ENCODE data around the gene HNRNPF.

The HNRNPF gene

DNA sequence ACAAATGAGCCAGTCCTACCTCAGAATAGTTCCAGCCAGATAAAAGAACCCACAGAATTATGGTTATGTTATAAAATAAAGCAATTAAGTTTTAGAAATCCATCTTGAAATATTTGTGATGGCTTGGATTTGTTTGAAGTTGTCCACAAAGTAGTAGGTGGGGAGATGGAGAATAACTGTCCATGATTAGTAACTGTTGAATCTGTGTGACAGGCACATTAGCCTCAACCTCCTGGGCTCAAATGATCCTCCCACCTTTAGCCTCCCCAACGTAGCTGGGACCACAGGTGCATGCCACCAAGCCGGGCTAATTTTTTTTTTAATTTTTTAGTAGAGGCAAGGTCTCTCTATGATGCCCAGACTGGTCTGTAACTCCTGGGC lies 10.1 kb downstream of the HNRNPF start:
- no peak for TF ChIP-seq ESRRG (CRISPR knock-in tag; IDR thresholded peaks at IDR 0.05)
- TF ChIP-seq GLIS3 (CRISPR knock-in tag; IDR thresholded peaks at IDR 0.05) = no peak
- no peak for TF ChIP-seq ISL1 (CRISPR knock-in tag; IDR thresholded peaks at IDR 0.05)
- TF ChIP-seq ARNTL (CRISPR knock-in tag; IDR thresholded peaks at IDR 0.05; ENCODE audit: borderline replicate concordance, low read depth) = no peak
- TF ChIP-seq RARB (CRISPR knock-in tag; IDR thresholded peaks at IDR 0.05) = no peak
- TF ChIP-seq PPARA (CRISPR knock-in tag; IDR thresholded peaks at IDR 0.05; ENCODE audit: borderline replicate concordance) = no peak
- TF ChIP-seq, protein P1, sequence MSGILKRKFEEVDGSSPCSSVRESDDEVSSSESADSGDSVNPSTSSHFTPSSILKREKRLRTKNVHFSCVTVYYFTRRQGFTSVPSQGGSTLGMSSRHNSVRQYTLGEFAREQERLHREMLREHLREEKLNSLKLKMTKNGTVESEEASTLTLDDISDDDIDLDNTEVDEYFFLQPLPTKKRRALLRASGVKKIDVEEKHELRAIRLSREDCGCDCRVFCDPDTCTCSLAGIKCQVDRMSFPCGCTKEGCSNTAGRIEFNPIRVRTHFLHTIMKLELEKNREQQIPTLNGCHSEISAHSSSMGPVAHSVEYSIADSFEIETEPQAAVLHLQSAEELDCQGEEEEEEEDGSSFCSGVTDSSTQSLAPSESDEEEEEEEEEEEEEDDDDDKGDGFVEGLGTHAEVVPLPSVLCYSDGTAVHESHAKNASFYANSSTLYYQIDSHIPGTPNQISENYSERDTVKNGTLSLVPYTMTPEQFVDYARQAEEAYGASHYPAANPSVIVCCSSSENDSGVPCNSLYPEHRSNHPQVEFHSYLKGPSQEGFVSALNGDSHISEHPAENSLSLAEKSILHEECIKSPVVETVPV (CRISPR knock-in tag; IDR thresholded peaks at IDR 0.05) = no peak
- no peak for TF ChIP-seq TCF4 (CRISPR knock-in tag; IDR thresholded peaks at IDR 0.05; ENCODE audit: borderline replicate concordance)

DNA sequence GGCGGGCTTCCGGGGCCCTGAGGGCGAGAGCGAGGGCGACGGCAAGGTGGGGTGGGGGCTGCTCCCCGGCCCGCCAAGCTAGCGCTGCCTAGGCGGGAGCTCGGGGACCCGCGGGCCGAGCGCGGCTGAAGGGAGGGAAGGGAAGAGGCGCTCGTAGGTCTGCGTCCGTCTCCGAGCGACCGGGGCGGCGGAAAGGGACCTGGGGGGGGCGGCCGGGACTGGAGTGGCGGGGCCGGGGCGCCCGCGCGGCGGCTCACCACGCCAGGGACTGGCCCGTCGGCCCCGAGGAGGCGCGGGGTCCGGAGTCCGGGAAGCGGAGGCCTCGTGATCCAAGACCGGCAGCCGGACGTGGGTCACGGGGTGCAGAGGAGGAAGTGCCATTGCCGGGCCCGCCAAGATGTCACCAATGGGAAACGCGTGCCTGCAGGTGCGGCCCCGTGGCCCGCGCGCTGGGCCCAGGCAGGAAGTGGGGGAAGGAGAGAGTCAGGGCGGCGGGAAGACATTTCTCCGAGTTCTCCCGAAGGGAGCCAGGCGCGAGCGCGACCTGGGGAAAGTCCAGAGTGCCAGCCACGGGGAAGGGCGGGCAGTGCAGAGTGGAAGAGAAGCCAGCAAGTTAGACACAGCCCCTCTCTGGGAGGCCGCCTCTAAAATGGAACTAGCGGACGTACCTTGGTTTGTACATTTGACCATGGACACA lies 11.9 kb downstream of the HNRNPF start:
- ATAC-seq = peak; percentile 71
- TF ChIP-seq, protein P2, sequence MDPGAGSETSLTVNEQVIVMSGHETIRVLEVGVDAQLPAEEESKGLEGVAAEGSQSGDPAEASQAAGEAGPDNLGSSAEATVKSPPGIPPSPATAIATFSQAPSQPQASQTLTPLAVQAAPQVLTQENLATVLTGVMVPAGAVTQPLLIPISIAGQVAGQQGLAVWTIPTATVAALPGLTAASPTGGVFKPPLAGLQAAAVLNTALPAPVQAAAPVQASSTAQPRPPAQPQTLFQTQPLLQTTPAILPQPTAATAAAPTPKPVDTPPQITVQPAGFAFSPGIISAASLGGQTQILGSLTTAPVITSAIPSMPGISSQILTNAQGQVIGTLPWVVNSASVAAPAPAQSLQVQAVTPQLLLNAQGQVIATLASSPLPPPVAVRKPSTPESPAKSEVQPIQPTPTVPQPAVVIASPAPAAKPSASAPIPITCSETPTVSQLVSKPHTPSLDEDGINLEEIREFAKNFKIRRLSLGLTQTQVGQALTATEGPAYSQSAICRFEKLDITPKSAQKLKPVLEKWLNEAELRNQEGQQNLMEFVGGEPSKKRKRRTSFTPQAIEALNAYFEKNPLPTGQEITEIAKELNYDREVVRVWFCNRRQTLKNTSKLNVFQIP (CRISPR knock-in tag; IDR thresholded peaks at IDR 0.05; ENCODE audit: borderline replicate concordance, low read depth) = no peak
- no peak for TF ChIP-seq ZFP30 (CRISPR knock-in tag; IDR thresholded peaks at IDR 0.05)
- 0 out of 2 replicates have a peak, but pooled peaks have one; percentile 33 for TF ChIP-seq SNAI2 (CRISPR knock-in tag; IDR thresholded peaks at IDR 0.05)
- TF ChIP-seq, protein P3, sequence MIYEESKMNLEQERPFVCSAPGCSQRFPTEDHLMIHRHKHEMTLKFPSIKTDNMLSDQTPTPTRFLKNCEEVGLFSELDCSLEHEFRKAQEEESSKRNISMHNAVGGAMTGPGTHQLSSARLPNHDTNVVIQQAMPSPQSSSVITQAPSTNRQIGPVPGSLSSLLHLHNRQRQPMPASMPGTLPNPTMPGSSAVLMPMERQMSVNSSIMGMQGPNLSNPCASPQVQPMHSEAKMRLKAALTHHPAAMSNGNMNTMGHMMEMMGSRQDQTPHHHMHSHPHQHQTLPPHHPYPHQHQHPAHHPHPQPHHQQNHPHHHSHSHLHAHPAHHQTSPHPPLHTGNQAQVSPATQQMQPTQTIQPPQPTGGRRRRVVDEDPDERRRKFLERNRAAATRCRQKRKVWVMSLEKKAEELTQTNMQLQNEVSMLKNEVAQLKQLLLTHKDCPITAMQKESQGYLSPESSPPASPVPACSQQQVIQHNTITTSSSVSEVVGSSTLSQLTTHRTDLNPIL (CRISPR knock-in tag; IDR thresholded peaks at IDR 0.05; ENCODE audit: low read depth) = 0 out of 2 replicates have a peak, but pooled peaks have one; percentile 20
- TF ChIP-seq ARNTL (CRISPR knock-in tag; IDR thresholded peaks at IDR 0.05; ENCODE audit: borderline replicate concordance, low read depth) = no peak

More for the DNA sequence above, 10.1 kb downstream of the HNRNPF start:
- no peak for ATAC-seq

DNA sequence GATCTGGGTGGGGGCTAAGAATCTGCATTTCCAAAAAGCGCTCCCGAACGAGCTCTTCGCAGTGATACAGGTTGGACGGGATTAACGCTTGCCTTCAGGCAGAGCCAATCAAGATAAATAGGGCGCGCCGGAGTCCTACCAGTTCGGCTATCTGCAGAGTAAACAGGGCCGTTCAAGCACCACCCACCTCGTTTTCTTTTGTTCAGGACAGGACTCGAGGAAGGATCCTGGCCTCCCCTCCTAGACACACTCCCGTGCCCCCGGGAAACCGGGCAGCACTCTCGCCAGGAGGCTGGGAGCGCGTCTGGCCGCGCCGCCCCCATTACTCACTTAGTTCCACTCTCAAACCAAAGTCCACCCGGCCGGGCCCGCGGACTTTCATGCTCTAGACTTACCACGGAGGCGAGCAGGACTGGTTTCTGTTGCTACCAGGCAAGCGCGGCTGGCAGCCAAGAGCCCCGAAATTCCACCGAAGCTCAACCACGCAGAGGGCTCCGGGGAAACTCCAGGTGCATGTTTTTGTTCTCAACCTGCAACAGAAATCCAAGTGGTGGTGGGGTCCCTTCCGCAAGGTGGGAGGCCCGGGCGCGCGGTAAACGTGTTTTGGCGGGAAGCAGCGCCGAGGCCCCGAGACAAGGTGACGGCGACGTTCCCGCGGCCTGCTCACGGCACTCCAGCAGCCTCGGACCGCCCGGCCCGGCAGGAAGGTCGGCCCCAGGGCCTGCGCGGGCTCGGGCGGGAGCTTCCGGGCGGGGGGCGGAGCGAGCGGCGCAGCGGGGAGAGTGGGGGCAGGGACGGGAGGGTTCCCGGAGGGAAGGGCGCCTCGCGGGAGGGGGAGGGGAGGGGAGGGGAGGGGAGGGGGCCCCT lies 12.7 kb downstream of the HNRNPF start:
- TF ChIP-seq ZC3H10 (CRISPR knock-in tag; IDR thresholded peaks at IDR 0.05) (no peak), OSR1 (CRISPR knock-in tag; IDR thresholded peaks at IDR 0.05) (no peak), PPARA (CRISPR knock-in tag; IDR thresholded peaks at IDR 0.05; ENCODE audit: borderline replicate concordance) (no peak), ARNTL (CRISPR knock-in tag; IDR thresholded peaks at IDR 0.05; ENCODE audit: borderline replicate concordance, low read depth) (no peak), RARB (CRISPR knock-in tag; IDR thresholded peaks at IDR 0.05) (no peak), GLIS3 (CRISPR knock-in tag; IDR thresholded peaks at IDR 0.05) (no peak), ISL1 (CRISPR knock-in tag; IDR thresholded peaks at IDR 0.05) (no peak), TCF4 (CRISPR knock-in tag; IDR thresholded peaks at IDR 0.05; ENCODE audit: borderline replicate concordance) (no peak), ZNF565 (CRISPR knock-in tag; conservative IDR thresholded peaks at IDR 0.05; ENCODE audit: low read depth) (no peak), SNAI2 (CRISPR knock-in tag; IDR thresholded peaks at IDR 0.05) (no peak), ESRRG (CRISPR knock-in tag; IDR thresholded peaks at IDR 0.05) (no peak)
- TF ChIP-seq, protein P1 (CRISPR knock-in tag; IDR thresholded peaks at IDR 0.05) = no peak
- TF ChIP-seq, protein P4, sequence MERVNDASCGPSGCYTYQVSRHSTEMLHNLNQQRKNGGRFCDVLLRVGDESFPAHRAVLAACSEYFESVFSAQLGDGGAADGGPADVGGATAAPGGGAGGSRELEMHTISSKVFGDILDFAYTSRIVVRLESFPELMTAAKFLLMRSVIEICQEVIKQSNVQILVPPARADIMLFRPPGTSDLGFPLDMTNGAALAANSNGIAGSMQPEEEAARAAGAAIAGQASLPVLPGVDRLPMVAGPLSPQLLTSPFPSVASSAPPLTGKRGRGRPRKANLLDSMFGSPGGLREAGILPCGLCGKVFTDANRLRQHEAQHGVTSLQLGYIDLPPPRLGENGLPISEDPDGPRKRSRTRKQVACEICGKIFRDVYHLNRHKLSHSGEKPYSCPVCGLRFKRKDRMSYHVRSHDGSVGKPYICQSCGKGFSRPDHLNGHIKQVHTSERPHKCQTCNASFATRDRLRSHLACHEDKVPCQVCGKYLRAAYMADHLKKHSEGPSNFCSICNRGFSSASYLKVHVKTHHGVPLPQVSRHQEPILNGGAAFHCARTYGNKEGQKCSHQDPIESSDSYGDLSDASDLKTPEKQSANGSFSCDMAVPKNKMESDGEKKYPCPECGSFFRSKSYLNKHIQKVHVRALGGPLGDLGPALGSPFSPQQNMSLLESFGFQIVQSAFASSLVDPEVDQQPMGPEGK (CRISPR knock-in tag; IDR thresholded peaks at IDR 0.05; ENCODE audit: borderline replicate concordance) = no peak
- TF ChIP-seq, protein P2 (CRISPR knock-in tag; IDR thresholded peaks at IDR 0.05; ENCODE audit: borderline replicate concordance, low read depth) = no peak
- TF ChIP-seq, protein P5, sequence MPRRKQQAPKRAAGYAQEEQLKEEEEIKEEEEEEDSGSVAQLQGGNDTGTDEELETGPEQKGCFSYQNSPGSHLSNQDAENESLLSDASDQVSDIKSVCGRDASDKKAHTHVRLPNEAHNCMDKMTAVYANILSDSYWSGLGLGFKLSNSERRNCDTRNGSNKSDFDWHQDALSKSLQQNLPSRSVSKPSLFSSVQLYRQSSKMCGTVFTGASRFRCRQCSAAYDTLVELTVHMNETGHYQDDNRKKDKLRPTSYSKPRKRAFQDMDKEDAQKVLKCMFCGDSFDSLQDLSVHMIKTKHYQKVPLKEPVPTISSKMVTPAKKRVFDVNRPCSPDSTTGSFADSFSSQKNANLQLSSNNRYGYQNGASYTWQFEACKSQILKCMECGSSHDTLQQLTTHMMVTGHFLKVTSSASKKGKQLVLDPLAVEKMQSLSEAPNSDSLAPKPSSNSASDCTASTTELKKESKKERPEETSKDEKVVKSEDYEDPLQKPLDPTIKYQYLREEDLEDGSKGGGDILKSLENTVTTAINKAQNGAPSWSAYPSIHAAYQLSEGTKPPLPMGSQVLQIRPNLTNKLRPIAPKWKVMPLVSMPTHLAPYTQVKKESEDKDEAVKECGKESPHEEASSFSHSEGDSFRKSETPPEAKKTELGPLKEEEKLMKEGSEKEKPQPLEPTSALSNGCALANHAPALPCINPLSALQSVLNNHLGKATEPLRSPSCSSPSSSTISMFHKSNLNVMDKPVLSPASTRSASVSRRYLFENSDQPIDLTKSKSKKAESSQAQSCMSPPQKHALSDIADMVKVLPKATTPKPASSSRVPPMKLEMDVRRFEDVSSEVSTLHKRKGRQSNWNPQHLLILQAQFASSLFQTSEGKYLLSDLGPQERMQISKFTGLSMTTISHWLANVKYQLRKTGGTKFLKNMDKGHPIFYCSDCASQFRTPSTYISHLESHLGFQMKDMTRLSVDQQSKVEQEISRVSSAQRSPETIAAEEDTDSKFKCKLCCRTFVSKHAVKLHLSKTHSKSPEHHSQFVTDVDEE (CRISPR knock-in tag; IDR thresholded peaks at IDR 0.05) = no peak
- peak; percentile 77 for ATAC-seq
